DND-41 (cell line): ENCODE results near the gene TTLL11.

Experiments used
- CTCF ChIP-seq: IDR thresholded peaks from 2 replicates; pipeline ENCODE4 v1.5.1; 2012; ENCODE audit warnings: borderline replicate concordance, low read length, moderate library complexity, mild to moderate bottlenecking; ENCODE audit not compliant: poor library complexity, severe bottlenecking; ENCODE audit errors: extremely low read depth
- EZH2 ChIP-seq: IDR thresholded peaks from 3 replicates; pipeline ENCODE4 v1.6.1; 2012; ENCODE audit warnings: borderline replicate concordance, low read depth, mild to moderate bottlenecking, moderate library complexity, low read length, inconsistent platforms; ENCODE audit not compliant: severe bottlenecking

GRCh38 chr9:121859646-121860045 is 233.5 kb downstream of the TTLL11 start:
- TF ChIP-seq CTCF (no peak), EZH2 (no peak)
